Activated T-cell treated with anti-CD3 and anti-CD28 coated beads, Interleukin-2, amount 50 U/mL, for 4 hours (primary cell): Measurements from ENCODE around the gene TUBGCP3. TPM values are rescaled to one million over a fixed set of nuclear protein-coding genes. Genes with fewer than 3 reads are reported as not detected.
A peak's percentile ranks its signal among the peaks of the same experiment; 100 is the strongest.

ENCODE experiments used
- ATAC-seq, 2 donors: fragments of 200-7000 bp; cut with Tn5 transposase; one replicate each; pipeline ENCODE4 v1.10.0; 2021
- DNase-seq: peaks from one replicate; pipeline ENCODE4 v3.0.0-alpha.2; 2020
- H3K27me3 Mint-ChIP-seq: one replicate; pipeline ENCODE4 v1.8.0; 2021; ENCODE audit warnings: low read depth, mixed read lengths
- H3K36me3 Mint-ChIP-seq: one replicate; pipeline ENCODE4 v1.8.0; 2022; ENCODE audit warnings: mixed read lengths; ENCODE audit not compliant: insufficient read depth
- H3K4me1 Mint-ChIP-seq: one replicate; pipeline ENCODE4 v1.8.0; 2021; ENCODE audit warnings: low read depth, mixed read lengths
- H3K4me3 Mint-ChIP-seq: one replicate; pipeline ENCODE4 v1.8.0; 2021; ENCODE audit warnings: mild to moderate bottlenecking, moderate library complexity, mixed read lengths
- H3K9me3 Mint-ChIP-seq: one replicate; pipeline ENCODE4 v1.8.0; 2021; ENCODE audit warnings: mixed read lengths
- total RNA-seq, 3 donors: library from RNA; stranded (reverse); gene quantifications; one replicate each; pipeline ENCODE4 v1.2.1, GENCODE V29; 2021

TUBGCP3 gene
- total RNA-seq, 3 donors from 2014 or later = 51.8 to 54.6 (median 52.5) TPM

GRCh38 chr13:112601371-112601770 is 13.4 kb upstream of the TUBGCP3 start:
- Mint-ChIP-seq H3K27me3 (peaks cover 7% of the 10 kb centered on the region), H3K4me3 (no peak overlapping the region), H3K9me3 (no peaks in the 10 kb centered on the region), H3K4me1 (peaks cover 3% of the 10 kb centered on the region), H3K36me3 (no peaks in the 10 kb centered on the region)
- DNase-seq = no peak
- no peak for ATAC-seq

GRCh38 chr13:112596235-112596634 is 8.3 kb upstream of the TUBGCP3 start:
- H3K4me3 Mint-ChIP-seq = no peak overlapping the region
- no peak for ATAC-seq
- no peak for DNase-seq
- H3K27me3 Mint-ChIP-seq = peaks cover 15% of the 10 kb centered on the region
- no peaks in the 10 kb centered on the region for H3K9me3 Mint-ChIP-seq
- H3K4me1 Mint-ChIP-seq = no peaks in the 10 kb centered on the region
- peaks cover 4% of the 10 kb centered on the region for H3K36me3 Mint-ChIP-seq

GRCh38 chr13:112592647-112593046 is 4.7 kb upstream of the TUBGCP3 start:
- H3K9me3 Mint-ChIP-seq = no peaks in the 10 kb centered on the region
- DNase-seq (no peak), ATAC-seq (no peak)
- H3K36me3 Mint-ChIP-seq = peaks cover 4% of the 10 kb centered on the region
- H3K4me1 Mint-ChIP-seq = peaks cover 11% of the 10 kb centered on the region
- H3K4me3 Mint-ChIP-seq = no peak overlapping the region
- H3K27me3 Mint-ChIP-seq = peaks cover 11% of the 10 kb centered on the region

- Mint-ChIP-seq H3K9me3 (no peaks in the 10 kb centered on the region), H3K27me3 (peaks cover 11% of the 10 kb centered on the region), H3K4me3 (no peak overlapping the region), H3K4me1 (peaks cover 13% of the 10 kb centered on the region), H3K36me3 (peaks cover 4% of the 10 kb centered on the region)
- DNase-seq (no peak), ATAC-seq (no peak)
These were observed 4.2 kb upstream of the TUBGCP3 start for GRCh38 chr13:112592181-112592580.

- peak overlapping the region; percentile 94 for H3K4me3 Mint-ChIP-seq
- ATAC-seq = no peak
- no peak for DNase-seq
These were observed 741 bp upstream of the TUBGCP3 start for GRCh38 chr13:112588490-112589297.

GRCh38 chr13:112587212-112587763 is 665 bp downstream of the TUBGCP3 start:
- Mint-ChIP-seq H3K4me3 (peak overlapping the region; percentile 94), H3K36me3 (peaks cover 6% of the 10 kb centered on the region), H3K4me1 (peaks cover 39% of the 10 kb centered on the region), H3K9me3 (no peaks in the 10 kb centered on the region), H3K27me3 (no peaks in the 10 kb centered on the region)
- DNase-seq (peak; percentile 72), ATAC-seq (peak; percentile 85 to 87)

More at GRCh38 chr13:112588490-112589297, 741 bp upstream of the TUBGCP3 start:
- peaks cover 31% of the 10 kb centered on the region for H3K4me1 Mint-ChIP-seq
- H3K27me3 Mint-ChIP-seq = peaks cover 4% of the 10 kb centered on the region
- no peaks in the 10 kb centered on the region for H3K9me3 Mint-ChIP-seq
- H3K36me3 Mint-ChIP-seq = peaks cover 4% of the 10 kb centered on the region

- ATAC-seq (no peak), DNase-seq (no peak)
- H3K27me3 Mint-ChIP-seq = no peaks in the 10 kb centered on the region
- H3K4me1 Mint-ChIP-seq = peaks cover 47% of the 10 kb centered on the region
- peaks cover 8% of the 10 kb centered on the region for H3K36me3 Mint-ChIP-seq
- H3K9me3 Mint-ChIP-seq = no peaks in the 10 kb centered on the region
- peak overlapping the region; percentile 94 for H3K4me3 Mint-ChIP-seq
These were observed 1.5 kb downstream of the TUBGCP3 start for GRCh38 chr13:112586334-112586960.

GRCh38 chr13:112583592-112584277 is 4.2 kb downstream of the TUBGCP3 start:
- no peak for ATAC-seq
- Mint-ChIP-seq H3K36me3 (peaks cover 14% of the 10 kb centered on the region), H3K27me3 (no peaks in the 10 kb centered on the region), H3K9me3 (no peaks in the 10 kb centered on the region), H3K4me3 (no peak overlapping the region), H3K4me1 (peaks cover 56% of the 10 kb centered on the region)
- no peak for DNase-seq

- Mint-ChIP-seq H3K9me3 (no peaks in the 10 kb centered on the region), H3K4me3 (no peak overlapping the region), H3K27me3 (no peaks in the 10 kb centered on the region), H3K36me3 (peaks cover 17% of the 10 kb centered on the region), H3K4me1 (peaks cover 53% of the 10 kb centered on the region)
- no peak for DNase-seq
- ATAC-seq = no peak
These were observed 5.7 kb downstream of the TUBGCP3 start for GRCh38 chr13:112582263-112582662.

GRCh38 chr13:112580912-112581311 is 7.0 kb downstream of the TUBGCP3 start:
- no peaks in the 10 kb centered on the region for H3K9me3 Mint-ChIP-seq
- H3K4me1 Mint-ChIP-seq = peaks cover 51% of the 10 kb centered on the region
- no peak for ATAC-seq
- DNase-seq = no peak
- H3K36me3 Mint-ChIP-seq = peaks cover 17% of the 10 kb centered on the region
- H3K4me3 Mint-ChIP-seq = no peak overlapping the region
- no peaks in the 10 kb centered on the region for H3K27me3 Mint-ChIP-seq

- Mint-ChIP-seq H3K27me3 (no peaks in the 10 kb centered on the region), H3K36me3 (peaks cover 17% of the 10 kb centered on the region), H3K4me3 (no peak overlapping the region), H3K9me3 (no peaks in the 10 kb centered on the region), H3K4me1 (peaks cover 58% of the 10 kb centered on the region)
- ATAC-seq (no peak), DNase-seq (no peak)
These were observed 7.7 kb downstream of the TUBGCP3 start for GRCh38 chr13:112580211-112580610.

GRCh38 chr13:112579310-112579843 is 8.6 kb downstream of the TUBGCP3 start:
- Mint-ChIP-seq H3K4me3 (no peak overlapping the region), H3K36me3 (peaks cover 17% of the 10 kb centered on the region), H3K9me3 (no peaks in the 10 kb centered on the region), H3K27me3 (no peaks in the 10 kb centered on the region), H3K4me1 (peaks cover 63% of the 10 kb centered on the region)
- ATAC-seq (no peak), DNase-seq (no peak)

GRCh38 chr13:112576768-112577167 is 11.2 kb downstream of the TUBGCP3 start:
- Mint-ChIP-seq H3K4me3 (no peak overlapping the region), H3K27me3 (no peaks in the 10 kb centered on the region), H3K4me1 (peaks cover 62% of the 10 kb centered on the region), H3K36me3 (peaks cover 12% of the 10 kb centered on the region), H3K9me3 (no peaks in the 10 kb centered on the region)
- ATAC-seq = no peak
- DNase-seq = no peak

- H3K4me3 Mint-ChIP-seq = no peak overlapping the region
- peaks cover 11% of the 10 kb centered on the region for H3K36me3 Mint-ChIP-seq
- H3K27me3 Mint-ChIP-seq = no peaks in the 10 kb centered on the region
- DNase-seq (no peak), ATAC-seq (no peak)
- no peaks in the 10 kb centered on the region for H3K9me3 Mint-ChIP-seq
- H3K4me1 Mint-ChIP-seq = peaks cover 60% of the 10 kb centered on the region
These were observed 11.8 kb downstream of the TUBGCP3 start for GRCh38 chr13:112576191-112576590.
